ENCODE measurements around the gene PRSS1.
"Not testable (repeated sequence)": the region's sequence is repeated elsewhere in the genome, so short reads cannot be mapped to it uniquely, and the experiment has no call there.

Gene PRSS1

DNA sequence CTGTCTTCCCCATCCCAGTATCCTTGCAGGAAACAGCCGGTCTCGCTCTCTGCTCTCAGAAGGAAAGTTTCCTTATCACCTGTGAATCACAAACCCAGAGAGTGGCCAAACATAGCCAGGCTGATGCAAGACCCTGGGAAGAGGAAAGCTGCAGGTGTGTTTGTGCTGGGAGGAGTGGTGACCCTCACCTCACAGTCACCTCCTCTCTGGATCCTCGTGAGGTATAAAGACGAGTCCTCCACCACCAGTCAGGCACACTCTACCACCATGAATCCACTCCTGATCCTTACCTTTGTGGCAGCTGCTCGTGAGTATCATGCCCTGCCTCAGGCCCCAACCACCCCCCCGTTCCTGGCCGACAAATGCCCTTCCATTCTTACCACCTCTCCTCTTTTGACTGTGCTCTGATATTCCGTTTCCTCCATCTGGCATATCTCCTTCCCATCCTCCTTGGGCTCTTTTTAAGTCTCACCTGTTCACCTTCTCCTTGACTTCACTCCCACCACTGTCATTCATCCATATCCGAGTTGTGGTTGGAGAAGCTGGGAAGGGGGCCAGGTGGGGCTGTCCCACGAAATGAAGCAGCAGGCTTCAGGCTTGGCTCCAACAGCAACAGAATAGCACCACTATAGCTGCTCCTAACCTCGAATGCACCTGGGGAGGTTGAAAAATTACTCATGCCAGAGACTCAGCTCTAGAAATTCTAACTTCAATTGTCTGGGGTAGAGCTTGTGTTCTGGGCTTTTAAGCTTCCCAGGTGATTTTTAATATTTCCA lies at the start of gene PRSS1:
PRSS1 (plus strand) TSS at position 255 of the 776 bp plus-strand sequence; CDS start at position 268, 13 bp downstream.
- DNase-seq (ENCODE audit: low read depth in 3 of 3, low spot score in 1 of 3), result no peak

- DNase-seq (ENCODE audit: low read depth in 3 of 3, low spot score in 1 of 3), result not testable (repeated sequence)
Measured at GRCh38 chr7:142700935-142701334, 48.3 kb upstream of the PRSS1 start.

DNA sequence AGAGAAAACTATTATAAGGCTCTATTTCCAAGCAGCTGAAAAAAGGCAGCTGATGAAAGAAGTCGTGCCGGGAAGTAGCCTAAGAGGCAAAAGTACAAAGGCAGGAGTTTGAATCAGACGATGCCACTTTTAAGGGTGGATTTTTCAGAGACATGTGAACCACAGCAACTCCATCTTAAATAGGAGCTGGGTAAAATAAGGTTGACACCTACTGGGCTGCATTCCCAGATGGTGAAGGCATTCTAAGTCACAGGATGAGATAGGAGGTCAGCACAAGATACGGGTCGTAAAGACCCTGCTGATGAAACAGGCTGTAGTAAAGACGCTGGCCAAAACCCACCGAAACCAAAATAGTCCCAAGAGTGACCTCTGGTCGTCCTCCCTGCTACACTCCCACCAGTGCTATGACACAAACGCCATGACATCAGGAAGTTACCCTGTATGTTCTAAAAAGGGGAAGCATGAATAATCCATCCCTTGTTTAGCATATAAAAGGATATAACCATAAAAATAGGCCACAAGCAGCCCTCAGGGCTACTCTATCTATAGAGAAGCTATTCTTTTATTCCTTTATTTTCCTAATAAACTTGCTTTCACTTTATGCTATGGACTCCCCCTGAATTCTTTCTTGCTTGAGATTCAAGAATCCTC lies 45.5 kb upstream of the PRSS1 start:
- no peak for DNase-seq (ENCODE audit: low read depth in 3 of 3, low spot score in 1 of 3)

- DNase-seq (ENCODE audit: low read depth in 3 of 3, low spot score in 1 of 3), result not testable (repeated sequence)
Measured at GRCh38 chr7:142708726-142709125, 40.5 kb upstream of the PRSS1 start.

DNA sequence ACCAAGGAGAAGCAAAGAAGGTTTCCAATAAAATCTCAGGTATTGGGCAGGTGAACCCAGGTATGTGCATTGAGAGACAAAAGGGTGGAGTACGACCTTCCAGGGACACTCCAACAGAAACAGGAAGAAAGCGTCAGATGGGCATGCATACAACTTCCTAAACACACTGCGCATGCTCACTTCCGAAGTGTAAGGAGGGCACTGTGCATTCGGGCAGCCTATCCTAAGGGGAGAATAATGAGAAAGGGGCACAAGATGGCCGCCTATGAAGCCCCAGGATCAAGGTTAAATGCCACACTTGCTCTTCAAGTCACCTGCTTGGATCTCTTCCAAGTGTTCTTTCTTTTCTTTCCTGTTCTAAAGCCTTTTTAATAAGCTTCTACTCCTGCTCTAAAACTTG lies 39.4 kb upstream of the PRSS1 start:
- DNase-seq (ENCODE audit: low read depth in 3 of 3, low spot score in 1 of 3), result no peak

DNA sequence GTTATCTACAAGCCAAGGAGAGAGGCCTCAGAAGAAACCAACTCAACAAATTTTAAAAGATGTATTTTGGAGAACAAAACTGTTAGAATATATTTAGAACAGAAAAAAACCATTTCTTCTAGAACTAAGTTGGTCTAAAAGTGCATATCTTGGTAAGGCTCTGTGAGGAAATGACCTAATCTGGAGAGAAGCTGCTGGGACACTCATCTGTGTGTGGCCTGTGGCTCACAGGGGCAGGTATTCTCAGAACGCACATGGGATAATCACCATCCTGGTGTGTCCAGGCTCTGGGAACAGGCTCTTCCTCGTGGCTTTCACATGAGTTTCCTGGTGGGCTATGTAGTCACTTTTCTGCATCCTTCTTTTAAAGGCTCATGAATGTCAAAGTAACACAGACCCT lies 38.1 kb upstream of the PRSS1 start:
- no peak for DNase-seq (ENCODE audit: low read depth in 3 of 3, low spot score in 1 of 3)

GRCh38 chr7:142711746-142712616 lies 37.3 kb upstream of the PRSS1 start:
- no peak for DNase-seq (ENCODE audit: low read depth in 3 of 3, low spot score in 1 of 3)

GRCh38 chr7:142712617-142712957 lies 36.7 kb upstream of the PRSS1 start:
- no peak for DNase-seq (ENCODE audit: low read depth in 3 of 3, low spot score in 1 of 3)

DNA sequence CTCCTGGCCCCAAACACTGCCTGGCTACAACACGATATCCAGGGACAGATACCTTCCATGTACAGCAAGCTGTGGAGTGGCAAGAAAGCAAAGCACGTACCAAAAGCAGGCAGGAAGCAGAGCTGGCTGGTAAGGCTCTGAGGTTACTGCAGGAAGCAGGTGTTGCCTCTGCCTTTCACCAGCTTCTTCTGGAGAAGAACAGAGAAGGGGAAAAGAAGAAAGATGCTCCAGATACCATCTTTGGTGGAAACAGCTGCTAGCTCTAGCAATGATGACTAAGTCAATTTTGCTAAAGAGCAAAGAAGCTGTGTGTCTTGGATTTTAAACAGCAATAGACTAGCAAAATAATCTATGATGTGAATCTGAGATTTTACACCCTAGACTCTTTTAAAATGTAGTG lies 34.9 kb upstream of the PRSS1 start:
- DNase-seq (ENCODE audit: low read depth in 3 of 3, low spot score in 1 of 3), result no peak

GRCh38 chr7:142716596-142716995 lies 32.7 kb upstream of the PRSS1 start:
- no peak for DNase-seq (ENCODE audit: low read depth in 3 of 3, low spot score in 1 of 3)

DNA sequence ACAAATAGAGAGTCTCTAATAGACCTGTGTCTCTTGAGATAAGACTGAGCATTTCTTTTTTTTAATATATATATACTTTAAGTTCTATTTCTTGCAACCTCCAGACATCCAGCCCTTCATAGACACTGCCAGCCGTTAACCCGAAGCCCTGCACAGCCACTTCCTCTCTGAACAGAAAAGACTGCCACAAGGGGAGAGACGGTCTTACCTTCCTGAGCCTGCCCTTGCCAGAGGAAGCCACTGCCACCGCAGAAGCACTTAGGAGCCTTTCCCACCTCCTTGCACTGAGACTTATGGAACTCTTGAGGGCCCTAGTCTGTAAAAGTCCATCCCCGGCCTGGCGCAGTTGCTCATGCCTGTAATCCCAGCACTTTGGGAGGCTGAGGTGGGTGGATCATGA lies 31.8 kb upstream of the PRSS1 start:
- no peak for DNase-seq (ENCODE audit: low read depth in 3 of 3, low spot score in 1 of 3)

DNA sequence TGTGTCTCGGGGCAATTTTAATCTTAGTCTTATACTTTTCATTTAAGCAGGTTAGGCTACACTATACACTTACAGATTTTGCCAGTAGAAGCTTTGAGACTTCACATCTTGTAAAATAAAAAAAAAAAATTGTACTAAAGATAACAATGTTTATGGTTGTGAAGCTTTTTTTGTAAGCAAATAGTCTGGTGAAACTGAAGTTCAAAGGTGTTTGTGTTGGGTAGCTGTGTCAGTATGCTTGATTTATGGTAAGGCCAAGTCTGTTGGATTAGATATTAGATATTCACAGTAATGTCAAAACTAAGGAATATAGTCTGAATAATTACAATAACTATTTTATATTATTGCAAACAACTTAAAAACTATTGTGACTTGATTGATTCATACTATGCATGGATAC lies 31.0 kb upstream of the PRSS1 start:
- no peak for DNase-seq (ENCODE audit: low read depth in 3 of 3, low spot score in 1 of 3)

DNA sequence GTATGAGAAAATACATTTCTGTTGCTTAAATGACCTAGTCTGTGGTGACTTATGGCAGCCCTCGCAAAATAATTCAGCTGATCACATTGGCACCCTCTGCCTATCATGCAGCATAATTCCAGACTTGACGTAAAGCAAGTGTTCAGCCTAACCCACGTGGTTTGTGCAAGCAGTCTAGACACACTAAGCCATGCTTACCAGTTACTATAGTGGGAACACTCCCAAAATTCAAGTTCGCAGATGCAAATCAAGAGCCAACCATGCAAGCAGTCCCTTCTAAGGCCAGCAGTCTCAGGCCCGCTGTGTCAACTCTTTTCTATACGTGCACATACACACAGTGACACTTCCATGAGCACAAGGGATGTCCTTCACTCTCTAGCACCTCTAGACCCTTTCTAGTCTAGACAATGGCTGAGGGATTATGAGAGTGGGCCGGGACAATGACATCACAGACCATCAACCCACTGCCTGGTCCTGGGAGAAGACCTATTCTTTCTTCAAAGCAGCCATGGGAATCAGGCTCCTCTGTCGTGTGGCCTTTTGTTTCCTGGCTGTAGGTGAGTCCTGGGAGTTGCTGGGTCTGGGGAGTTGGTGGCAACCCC lies 29.0 kb upstream of the PRSS1 start:
- DNase-seq (ENCODE audit: low read depth in 3 of 3, low spot score in 1 of 3), result no peak

GRCh38 chr7:142720986-142721385 lies 28.3 kb upstream of the PRSS1 start:
- no peak for DNase-seq (ENCODE audit: low read depth in 3 of 3, low spot score in 1 of 3)

DNA sequence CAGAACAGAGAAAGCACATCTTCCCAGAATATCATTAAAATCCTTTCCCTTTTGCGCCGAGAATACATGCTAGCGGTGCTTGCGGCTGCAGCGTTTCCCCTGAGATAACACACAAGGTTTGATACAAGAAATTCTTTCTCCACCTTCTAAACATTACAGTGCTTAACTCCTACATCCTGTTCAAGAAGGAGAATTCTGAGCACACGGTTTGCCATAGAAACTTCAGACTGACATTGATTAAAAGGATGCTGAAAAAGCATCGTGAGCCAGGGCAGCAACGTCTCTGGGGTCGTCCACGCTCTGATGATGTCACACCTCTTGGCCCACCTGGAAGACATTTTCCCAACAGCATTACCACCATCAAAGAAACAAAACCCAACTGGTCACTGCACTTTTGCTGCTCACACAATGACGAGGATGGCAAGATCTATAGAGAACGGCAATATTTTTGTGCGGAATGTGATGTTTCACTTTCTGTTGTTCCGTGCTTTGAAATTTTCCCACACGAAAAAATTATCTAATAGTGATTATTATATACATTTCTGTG lies 27.0 kb upstream of the PRSS1 start:
- DNase-seq (ENCODE audit: low read depth in 3 of 3, low spot score in 1 of 3), result no peak

GRCh38 chr7:142733271-142733670 lies 16.0 kb upstream of the PRSS1 start:
- DNase-seq (ENCODE audit: low read depth in 3 of 3, low spot score in 1 of 3), result no peak

DNA sequence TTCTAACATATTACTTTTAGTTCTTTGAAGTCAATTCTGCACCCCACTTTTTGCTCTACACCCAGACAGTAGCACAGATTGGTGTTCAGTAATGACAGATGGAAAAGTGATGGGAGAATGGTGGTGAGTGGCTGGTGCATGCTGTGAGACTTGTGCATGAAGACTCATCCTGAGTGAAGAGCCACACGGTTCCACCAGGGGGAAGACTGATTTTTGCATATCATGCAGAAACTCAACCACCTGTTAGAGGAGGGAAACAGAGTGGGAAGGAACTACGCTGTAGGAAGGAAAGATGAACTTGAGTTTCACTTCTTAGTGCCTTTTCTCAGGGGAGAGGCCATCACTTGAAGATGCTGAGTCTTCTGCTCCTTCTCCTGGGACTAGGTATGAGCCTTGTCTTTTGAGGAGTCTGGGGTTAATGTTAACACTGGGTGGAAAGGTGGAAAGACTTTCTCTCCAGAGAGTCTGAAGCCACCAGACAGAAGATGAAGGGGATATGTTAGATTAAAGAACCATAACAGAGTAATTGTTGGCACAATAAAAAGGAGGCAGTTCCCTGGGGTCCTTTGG lies 9.3 kb upstream of the PRSS1 start:
- no peak for DNase-seq (ENCODE audit: low read depth in 3 of 3, low spot score in 1 of 3)

DNA sequence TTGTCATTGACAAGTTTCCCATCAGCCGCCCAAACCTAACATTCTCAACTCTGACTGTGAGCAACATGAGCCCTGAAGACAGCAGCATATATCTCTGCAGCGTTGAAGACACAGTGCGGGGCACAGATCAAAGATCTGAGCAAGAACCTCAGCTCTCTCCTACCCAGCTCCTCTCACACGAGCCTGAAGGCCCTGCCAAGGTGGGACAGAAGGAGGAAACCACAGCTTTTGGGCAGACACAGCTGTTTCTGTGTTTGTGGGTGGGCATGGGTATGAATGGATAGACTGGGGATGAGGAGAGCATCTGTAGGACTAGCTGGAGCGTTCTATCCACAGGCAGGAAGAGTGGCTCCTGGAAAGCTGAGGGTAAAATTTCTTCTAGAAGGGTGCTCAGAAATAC lies 8.5 kb upstream of the PRSS1 start:
- DNase-seq (ENCODE audit: low read depth in 3 of 3, low spot score in 1 of 3), result no peak

DNA sequence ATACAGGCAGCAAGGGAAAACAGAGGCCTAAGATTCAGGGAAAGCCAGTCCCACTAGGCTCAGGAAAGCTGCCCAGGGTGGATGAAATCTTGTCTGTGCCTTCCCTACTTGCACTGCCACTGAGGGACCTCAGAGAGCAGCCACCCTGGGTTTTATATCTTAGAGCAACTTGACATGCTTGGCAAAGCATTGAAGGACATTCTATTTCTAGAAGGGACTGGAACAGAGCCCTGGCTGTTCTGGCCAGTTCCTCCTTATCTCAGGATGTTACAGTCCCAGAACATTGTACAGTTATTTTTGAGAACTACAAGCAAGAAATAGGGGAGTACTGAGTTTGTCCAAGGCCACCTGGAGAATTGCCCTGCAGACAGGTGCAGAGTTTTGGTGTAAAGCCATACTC lies 7.3 kb upstream of the PRSS1 start:
- not testable (repeated sequence) for DNase-seq (ENCODE audit: low read depth in 3 of 3, low spot score in 1 of 3)

DNA sequence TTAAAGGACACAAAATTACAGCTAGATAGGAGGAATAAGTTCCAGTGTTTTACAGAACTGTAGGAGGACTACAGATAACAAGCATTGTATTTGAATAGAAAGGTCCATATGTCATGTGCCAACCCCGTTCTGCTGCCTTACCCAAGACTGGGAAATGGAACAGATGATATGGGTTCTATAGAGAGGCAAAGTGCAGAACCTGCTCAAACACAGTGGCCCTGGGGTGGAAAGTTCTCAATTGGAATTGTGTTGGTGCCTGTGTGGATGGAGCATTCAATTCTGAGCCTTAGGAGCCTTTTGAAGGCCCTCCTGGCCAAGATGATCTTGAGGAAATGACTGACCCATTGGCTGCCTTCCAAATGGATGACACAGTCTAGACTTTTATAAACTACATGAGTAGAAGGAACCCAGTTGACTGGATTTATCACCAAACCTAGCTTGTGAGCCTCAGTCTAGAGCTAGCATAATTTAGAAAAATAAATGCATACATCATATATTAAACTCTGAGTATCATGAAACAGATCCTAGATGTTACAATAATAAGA lies 4.1 kb upstream of the PRSS1 start:
- no peak for DNase-seq (ENCODE audit: low read depth in 3 of 3, low spot score in 1 of 3)

- DNase-seq (ENCODE audit: low read depth in 3 of 3, low spot score in 1 of 3), result no peak
Measured at GRCh38 chr7:142745745-142746144, 3.5 kb upstream of the PRSS1 start.
